ENCODE results near the gene DMD. TPM values are rescaled to one million over a fixed set of nuclear protein-coding genes. Genes with fewer than 3 reads are reported as not detected.
A peak's percentile ranks its signal among the peaks of the same experiment; 100 is the strongest.

DMD gene
- total and polyA plus RNA-seq, 3 experiments from 2014 or later: 0.03 to 0.48 (median 0.40) TPM

- no peak overlapping the region for H3K4me3 Mint-ChIP-seq
- CTCF ChIA-PET: no interaction called here
- no peak overlapping the region for H3K27ac Mint-ChIP-seq
These were observed 790.1 kb downstream of the DMD start for GRCh38 chrX:32421266-32421665.

GRCh38 chrX:32408389-32408788 lies 803.0 kb downstream of the DMD start:
- H3K4me1 Mint-ChIP-seq: no peaks in the 10 kb centered on the region
- H3K9me3 ChIP-seq (ENCODE audit: low read length): no peaks in the 10 kb centered on the region
- H3K4me3 Mint-ChIP-seq: no peak overlapping the region
- no peak overlapping the region for H3K4me3 ChIP-seq (ENCODE audit: low read length)
- no peaks in the 10 kb centered on the region for H3K36me3 Mint-ChIP-seq
- no peaks in the 10 kb centered on the region for H3K27me3 ChIP-seq (ENCODE audit: insufficient read depth, low read length, poor library complexity, severe bottlenecking)
- ChIA-PET POLR2A (no interaction called here), CTCF (no interaction called here)
- H3K4me1 ChIP-seq (ENCODE audit: insufficient read depth, low read length): no peaks in the 10 kb centered on the region
- no peak overlapping the region for H3K27ac Mint-ChIP-seq
- H3K27me3 Mint-ChIP-seq: no peaks in the 10 kb centered on the region
- H3K27ac ChIP-seq (ENCODE audit: low read depth, low read length): no peak overlapping the region
- H3K36me3 ChIP-seq (ENCODE audit: insufficient read depth, low read length): no peaks in the 10 kb centered on the region
- H3K9me3 Mint-ChIP-seq: peaks cover 0 to 3% (median 0%) of the 10 kb centered on the region in 5 donors
- peak in 1 of 5 donors; percentile 0 for DNase-seq

More at GRCh38 chrX:32421266-32421665, 790.1 kb downstream of the DMD start:
- no peaks in the 10 kb centered on the region for H3K36me3 ChIP-seq (ENCODE audit: insufficient read depth, low read length)
- no peaks in the 10 kb centered on the region for H3K4me1 ChIP-seq (ENCODE audit: insufficient read depth, low read length)
- Mint-ChIP-seq H3K36me3 (no peaks in the 10 kb centered on the region), H3K27me3 (no peaks in the 10 kb centered on the region), H3K4me1 (no peaks in the 10 kb centered on the region), H3K9me3 (peaks cover 0 to 4% (median 0%) of the 10 kb centered on the region in 5 donors)
- H3K27me3 ChIP-seq (ENCODE audit: insufficient read depth, low read length, poor library complexity, severe bottlenecking): no peaks in the 10 kb centered on the region
- H3K9me3 ChIP-seq (ENCODE audit: low read length): no peaks in the 10 kb centered on the region
- no peak for DNase-seq
- no peak overlapping the region for H3K4me3 ChIP-seq (ENCODE audit: low read length)
- no peak overlapping the region for H3K27ac ChIP-seq (ENCODE audit: low read depth, low read length)
- POLR2A ChIA-PET: no interaction called here

- H3K9me3 Mint-ChIP-seq: peaks cover 0 to 5% (median 0%) of the 10 kb centered on the region in 5 donors
- no peaks in the 10 kb centered on the region for H3K27me3 Mint-ChIP-seq
- ChIA-PET CTCF (no interaction called here), POLR2A (no interaction called here)
- Histone ChIP-seq H3K27me3 (ENCODE audit: insufficient read depth, low read length, poor library complexity, severe bottlenecking) (no peaks in the 10 kb centered on the region), H3K4me1 (ENCODE audit: insufficient read depth, low read length) (no peaks in the 10 kb centered on the region), H3K36me3 (ENCODE audit: insufficient read depth, low read length) (no peaks in the 10 kb centered on the region), H3K4me3 (ENCODE audit: low read length) (no peak overlapping the region), H3K27ac (ENCODE audit: low read depth, low read length) (no peak overlapping the region), H3K9me3 (ENCODE audit: low read length) (no peaks in the 10 kb centered on the region)
- no peaks in the 10 kb centered on the region for H3K36me3 Mint-ChIP-seq
- H3K4me3 Mint-ChIP-seq: no peak overlapping the region
- no peak for DNase-seq
- no peaks in the 10 kb centered on the region for H3K4me1 Mint-ChIP-seq
- no peak overlapping the region for H3K27ac Mint-ChIP-seq
These were observed 813.7 kb downstream of the DMD start for GRCh38 chrX:32397562-32398216.

- CTCF ChIA-PET: no interaction called here
- Histone ChIP-seq H3K9me3 (ENCODE audit: low read length) (no peaks in the 10 kb centered on the region), H3K27me3 (ENCODE audit: insufficient read depth, low read length, poor library complexity, severe bottlenecking) (no peaks in the 10 kb centered on the region), H3K36me3 (ENCODE audit: insufficient read depth, low read length) (no peaks in the 10 kb centered on the region), H3K4me1 (ENCODE audit: insufficient read depth, low read length) (no peaks in the 10 kb centered on the region), H3K4me3 (ENCODE audit: low read length) (no peak overlapping the region), H3K27ac (ENCODE audit: low read depth, low read length) (no peak overlapping the region)
- Mint-ChIP-seq H3K4me1 (no peaks in the 10 kb centered on the region), H3K36me3 (no peaks in the 10 kb centered on the region), H3K4me3 (no peak overlapping the region), H3K9me3 (peaks cover 0 to 6% (median 0%) of the 10 kb centered on the region in 5 donors), H3K27me3 (no peaks in the 10 kb centered on the region), H3K27ac (no peak overlapping the region)
- POLR2A ChIA-PET: no interaction called here
- DNase-seq: no peak
These were observed 815.5 kb downstream of the DMD start for GRCh38 chrX:32395878-32396277.

GRCh38 chrX:32392655-32393054 lies 818.7 kb downstream of the DMD start:
- CTCF ChIA-PET: no interaction called here
- Histone ChIP-seq H3K27ac (ENCODE audit: low read depth, low read length) (no peak overlapping the region), H3K9me3 (ENCODE audit: low read length) (no peaks in the 10 kb centered on the region), H3K4me1 (ENCODE audit: insufficient read depth, low read length) (no peaks in the 10 kb centered on the region), H3K27me3 (ENCODE audit: insufficient read depth, low read length, poor library complexity, severe bottlenecking) (no peaks in the 10 kb centered on the region), H3K4me3 (ENCODE audit: low read length) (no peak overlapping the region), H3K36me3 (ENCODE audit: insufficient read depth, low read length) (no peaks in the 10 kb centered on the region)
- DNase-seq: no peak
- Mint-ChIP-seq H3K4me3 (no peak overlapping the region), H3K9me3 (peaks cover 0 to 6% (median 0%) of the 10 kb centered on the region in 5 donors), H3K27ac (no peak overlapping the region), H3K36me3 (no peaks in the 10 kb centered on the region), H3K4me1 (no peaks in the 10 kb centered on the region), H3K27me3 (no peaks in the 10 kb centered on the region)
- POLR2A ChIA-PET: no interaction called here

- Mint-ChIP-seq H3K9me3 (peaks cover 0 to 3% (median 0%) of the 10 kb centered on the region in 5 donors), H3K4me1 (no peaks in the 10 kb centered on the region), H3K4me3 (no peak overlapping the region), H3K27ac (no peak overlapping the region), H3K27me3 (no peaks in the 10 kb centered on the region), H3K36me3 (no peaks in the 10 kb centered on the region)
- Histone ChIP-seq H3K27me3 (ENCODE audit: insufficient read depth, low read length, poor library complexity, severe bottlenecking) (no peaks in the 10 kb centered on the region), H3K4me3 (ENCODE audit: low read length) (no peak overlapping the region), H3K36me3 (ENCODE audit: insufficient read depth, low read length) (no peaks in the 10 kb centered on the region), H3K27ac (ENCODE audit: low read depth, low read length) (no peak overlapping the region), H3K9me3 (ENCODE audit: low read length) (no peaks in the 10 kb centered on the region), H3K4me1 (ENCODE audit: insufficient read depth, low read length) (no peaks in the 10 kb centered on the region)
- POLR2A ChIA-PET: no interaction called here
- no peak for DNase-seq
- CTCF ChIA-PET: no interaction called here
These were observed 840.7 kb downstream of the DMD start for GRCh38 chrX:32370456-32371205.

GRCh38 chrX:32293962-32294700 lies 917.2 kb downstream of the DMD start:
- Histone ChIP-seq H3K27me3 (ENCODE audit: insufficient read depth, low read length, poor library complexity, severe bottlenecking) (no peaks in the 10 kb centered on the region), H3K9me3 (ENCODE audit: low read length) (no peaks in the 10 kb centered on the region), H3K4me1 (ENCODE audit: insufficient read depth, low read length) (no peaks in the 10 kb centered on the region), H3K27ac (ENCODE audit: low read depth, low read length) (no peak overlapping the region), H3K36me3 (ENCODE audit: insufficient read depth, low read length) (no peaks in the 10 kb centered on the region), H3K4me3 (ENCODE audit: low read length) (no peak overlapping the region)
- Mint-ChIP-seq H3K27me3 (peaks cover 0 to 1% of the 10 kb centered on the region in 2 donors), H3K9me3 (peaks cover 0 to 12% (median 10%) of the 10 kb centered on the region in 5 donors), H3K4me1 (no peaks in the 10 kb centered on the region), H3K27ac (no peak overlapping the region), H3K36me3 (no peaks in the 10 kb centered on the region), H3K4me3 (no peak overlapping the region)
- ChIA-PET CTCF (no interaction called here), POLR2A (no interaction called here)
- DNase-seq: no peak

- Histone ChIP-seq H3K36me3 (ENCODE audit: insufficient read depth, low read length) (no peaks in the 10 kb centered on the region), H3K4me3 (ENCODE audit: low read length) (no peak overlapping the region), H3K27ac (ENCODE audit: low read depth, low read length) (no peak overlapping the region), H3K9me3 (ENCODE audit: low read length) (no peaks in the 10 kb centered on the region), H3K27me3 (ENCODE audit: insufficient read depth, low read length, poor library complexity, severe bottlenecking) (no peaks in the 10 kb centered on the region), H3K4me1 (ENCODE audit: insufficient read depth, low read length) (no peaks in the 10 kb centered on the region)
- CTCF ChIA-PET: no interaction called here
- no peaks in the 10 kb centered on the region for H3K27me3 Mint-ChIP-seq
- H3K4me1 Mint-ChIP-seq: no peaks in the 10 kb centered on the region
- no peak overlapping the region for H3K27ac Mint-ChIP-seq
- H3K36me3 Mint-ChIP-seq: no peaks in the 10 kb centered on the region
- no peak for DNase-seq
- H3K9me3 Mint-ChIP-seq: peaks cover under 1 to 12% (median 8%) of the 10 kb centered on the region in 5 donors
- POLR2A ChIA-PET: no interaction called here
- no peak overlapping the region for H3K4me3 Mint-ChIP-seq
These were observed 922.0 kb downstream of the DMD start for GRCh38 chrX:32289356-32289755.

Measured in CD8-positive, alpha-beta memory T cell (primary cell).